MV-4-11 (cell line): ENCODE measurements around the gene PFKP.
A peak's percentile ranks its signal among the peaks of the same experiment; 100 is the strongest.

ENCODE experiments used
- DNase-seq: peaks from one replicate; lab custom pipeline; 2025; lab: John Stamatoyannopoulos, UW

PFKP gene

DNA sequence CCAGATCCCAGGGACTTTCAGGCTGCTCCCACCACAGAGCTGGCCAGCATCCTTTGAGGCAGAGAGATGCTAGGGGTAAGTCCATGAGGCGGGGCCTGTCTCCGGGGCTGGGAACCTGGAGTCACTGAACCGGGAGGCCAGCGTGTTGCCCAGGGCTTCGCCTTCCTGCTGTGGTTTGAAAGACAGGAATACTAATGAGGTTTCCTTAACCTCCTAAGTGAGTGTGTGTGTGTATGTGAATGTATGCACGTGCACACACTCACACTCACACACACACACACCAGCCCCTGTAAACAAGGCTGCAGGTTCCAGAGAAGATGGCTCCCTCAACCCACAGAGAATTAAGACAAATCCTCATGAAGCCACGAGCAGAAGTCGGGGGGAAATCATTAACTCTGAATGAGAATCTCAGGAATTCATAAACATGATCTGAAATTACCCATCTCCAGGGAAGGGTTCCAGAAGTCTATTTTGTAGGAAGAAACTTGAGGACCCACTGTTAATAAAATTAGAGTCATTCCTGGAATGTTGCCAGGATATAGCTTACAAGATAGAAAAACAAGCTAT, 20.3 kb upstream of the PFKP start:
- DNase-seq: no peak

DNA sequence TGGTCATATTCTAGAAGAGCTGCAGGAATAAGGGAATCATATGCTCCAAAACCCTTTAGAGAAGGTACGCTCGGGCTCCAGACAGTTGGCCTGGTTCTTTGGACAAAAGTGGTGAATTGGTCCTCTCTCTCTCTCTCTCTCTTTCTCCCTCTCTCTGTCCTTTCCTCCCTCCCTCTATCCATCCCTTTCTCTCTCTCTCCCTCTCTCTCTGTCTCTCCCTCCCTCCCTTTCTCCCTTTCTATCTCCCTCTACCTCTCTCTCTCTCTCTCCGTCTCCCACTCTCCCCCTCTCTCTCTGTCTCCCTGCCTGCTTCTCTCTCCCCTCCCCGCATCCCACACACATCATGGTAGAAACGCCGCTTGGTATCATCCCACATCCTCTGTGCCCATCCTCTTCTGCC, 19.8 kb upstream of the PFKP start:
- no peak for DNase-seq

DNA sequence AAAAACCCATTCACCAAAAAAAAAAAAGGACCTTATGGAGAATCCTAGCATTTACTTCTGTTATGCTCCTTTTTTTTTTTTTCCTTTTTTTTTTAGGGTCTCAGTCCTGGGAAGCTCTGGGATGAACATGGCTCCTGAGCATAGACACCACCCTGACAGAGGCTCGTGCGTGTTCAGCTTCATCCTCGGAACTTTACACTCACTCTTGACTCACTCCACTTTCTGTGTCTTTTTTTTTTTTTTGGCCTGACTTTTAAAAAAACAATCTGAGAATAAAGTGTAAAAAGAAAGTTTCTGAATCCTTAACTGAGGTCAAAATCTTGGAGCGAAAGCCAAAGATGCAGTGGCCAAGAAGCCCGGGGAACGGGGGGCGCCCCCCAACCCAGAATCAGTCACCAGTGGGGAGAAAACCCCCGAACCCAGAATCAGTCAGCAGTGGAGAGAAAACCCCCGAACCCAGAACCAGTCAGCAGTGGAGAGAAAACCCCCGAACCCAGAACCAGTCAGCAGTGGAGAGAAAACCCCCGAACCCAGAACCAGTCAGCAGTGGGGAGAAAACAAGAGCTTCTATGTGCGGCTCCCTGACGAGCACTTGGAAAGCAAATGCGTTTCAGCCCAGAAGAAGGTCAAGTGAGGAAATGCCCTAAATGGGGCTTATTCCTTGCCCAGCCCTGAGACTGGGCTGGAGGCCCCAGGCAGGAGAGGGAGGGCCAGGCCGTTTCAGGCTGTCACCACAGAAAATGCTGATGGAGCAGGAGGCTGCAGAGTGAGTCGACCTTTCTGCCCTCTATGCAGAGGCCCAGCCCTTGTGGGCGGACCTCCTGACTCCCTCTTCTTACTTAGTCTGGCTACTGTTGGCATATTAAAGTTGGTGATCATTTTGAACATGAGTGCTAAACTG, 19.0 kb upstream of the PFKP start:
- no peak for DNase-seq

DNA sequence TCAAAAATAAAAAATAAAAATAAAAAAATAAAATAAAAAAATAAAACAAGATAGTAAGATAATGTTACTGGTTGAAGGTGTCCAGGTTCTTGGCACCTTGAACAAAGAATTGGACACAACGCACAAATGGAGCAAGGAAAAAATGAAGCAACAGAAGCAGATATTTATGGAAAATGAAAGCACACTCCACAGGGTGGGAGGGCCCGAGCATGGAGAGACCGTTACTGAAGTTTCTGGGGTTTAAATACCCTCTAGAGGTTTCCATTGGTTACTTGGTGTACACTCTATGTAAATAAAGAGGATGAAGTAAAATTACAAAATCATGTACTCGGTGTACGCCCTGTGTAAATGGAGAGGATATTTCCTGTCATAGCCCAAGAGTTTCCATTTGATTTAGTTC, 15.7 kb upstream of the PFKP start:
- peak; percentile 60 for DNase-seq

DNA sequence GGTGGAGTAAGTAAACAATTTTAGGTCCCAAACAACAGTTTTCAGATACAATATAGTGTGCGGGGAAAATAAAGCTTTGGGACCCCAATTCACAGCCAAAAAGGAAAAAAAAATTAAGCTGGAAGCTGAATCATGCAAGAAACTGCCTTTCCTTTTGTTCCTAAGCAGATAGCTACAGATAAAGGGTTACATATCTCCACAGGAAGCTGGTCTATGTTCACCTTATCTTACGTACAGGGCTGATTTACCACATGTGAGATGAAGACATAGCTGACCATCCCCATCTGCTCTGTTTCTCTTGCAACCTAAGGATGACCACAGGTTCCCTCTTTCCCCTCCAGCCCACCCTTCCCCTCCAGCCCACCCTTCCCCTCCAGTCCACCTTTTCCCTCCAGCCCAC, 14.2 kb upstream of the PFKP start:
- no peak for DNase-seq

DNA sequence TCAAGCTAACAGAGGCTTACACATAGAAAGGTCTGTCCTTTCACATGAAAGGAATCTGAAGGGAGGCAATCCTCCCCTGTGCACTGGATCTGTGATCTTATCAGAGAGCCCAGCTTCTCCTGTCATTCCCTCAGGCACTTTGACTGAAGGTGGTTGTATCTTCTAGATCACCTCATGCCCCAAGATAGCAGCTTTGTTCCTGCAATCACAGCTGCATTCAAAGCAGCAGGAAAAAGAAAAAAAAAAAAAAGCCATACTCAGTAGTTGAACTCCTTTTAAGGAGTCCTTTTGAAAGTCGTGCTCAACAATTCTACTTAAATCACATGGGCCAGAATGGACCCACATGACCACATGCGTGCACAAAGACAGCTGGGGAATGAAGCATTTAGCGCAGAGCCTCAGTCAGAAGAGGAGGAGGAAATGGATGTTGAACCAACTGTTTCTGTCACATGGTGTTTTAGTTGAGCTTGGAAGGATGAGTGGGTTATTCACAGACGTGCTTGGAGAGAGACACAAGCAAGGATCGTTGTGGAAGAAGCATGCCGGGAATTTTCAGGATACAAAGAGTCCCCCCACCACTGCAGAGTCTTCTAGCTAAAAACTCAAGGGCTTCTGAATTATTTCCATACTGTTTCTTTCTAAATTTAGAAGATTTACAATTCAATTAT, 13.0 kb upstream of the PFKP start:
- DNase-seq: peak; percentile 24

DNA sequence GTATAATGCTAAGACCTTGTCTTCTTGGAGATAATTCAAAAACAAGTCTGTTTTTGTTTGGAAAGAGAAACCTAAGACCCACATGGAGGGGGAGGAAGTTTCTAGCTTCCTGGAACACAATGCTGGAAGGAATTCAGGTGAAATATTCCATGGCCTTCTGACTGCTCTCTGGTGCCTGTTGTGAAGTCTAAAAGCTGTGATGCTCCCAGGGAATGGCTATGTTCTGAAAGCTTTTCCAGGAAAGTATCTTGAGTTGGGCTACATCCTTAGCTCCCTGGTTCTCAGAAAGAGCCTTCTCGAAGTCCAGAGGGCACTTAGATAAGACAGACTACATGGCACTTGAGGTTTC, 12.5 kb upstream of the PFKP start:
- no peak for DNase-seq

DNA sequence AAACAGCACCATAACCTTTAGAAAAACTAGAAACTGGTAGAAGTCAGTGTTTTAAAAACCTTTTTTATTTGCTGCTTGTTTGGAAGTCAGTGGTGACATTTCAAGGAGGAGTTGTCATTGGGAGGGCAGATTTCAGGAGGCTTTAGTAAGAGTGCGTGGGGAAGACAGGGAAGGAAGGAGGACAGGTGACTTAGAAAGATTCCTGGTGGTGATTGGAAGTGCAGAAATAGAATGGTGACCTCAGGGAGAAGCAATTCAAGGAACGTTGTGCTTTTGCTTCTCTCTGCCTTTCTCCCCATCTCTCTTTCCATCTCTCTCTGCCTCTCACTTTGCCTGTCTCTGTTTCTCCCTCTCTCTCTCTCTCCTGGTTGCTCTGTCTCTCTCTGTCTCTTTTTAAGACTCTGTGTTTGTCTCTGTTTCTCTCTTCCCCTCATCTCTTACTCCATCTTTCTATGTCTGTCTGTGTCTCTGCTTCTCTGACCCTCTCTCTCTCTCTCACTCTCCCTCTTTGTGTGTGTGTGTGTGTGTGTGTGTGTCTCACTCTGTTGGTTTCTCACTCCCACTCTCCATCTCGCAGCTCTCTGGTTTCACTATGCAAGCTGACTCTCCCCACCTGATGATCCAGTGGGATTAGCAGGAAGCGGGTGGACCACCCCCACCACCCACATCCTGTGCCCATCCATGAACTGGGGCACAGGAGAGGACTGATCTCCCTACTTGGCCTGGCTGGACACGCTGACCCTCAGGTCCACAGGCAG, 10.9 kb upstream of the PFKP start:
- no peak for DNase-seq

DNA sequence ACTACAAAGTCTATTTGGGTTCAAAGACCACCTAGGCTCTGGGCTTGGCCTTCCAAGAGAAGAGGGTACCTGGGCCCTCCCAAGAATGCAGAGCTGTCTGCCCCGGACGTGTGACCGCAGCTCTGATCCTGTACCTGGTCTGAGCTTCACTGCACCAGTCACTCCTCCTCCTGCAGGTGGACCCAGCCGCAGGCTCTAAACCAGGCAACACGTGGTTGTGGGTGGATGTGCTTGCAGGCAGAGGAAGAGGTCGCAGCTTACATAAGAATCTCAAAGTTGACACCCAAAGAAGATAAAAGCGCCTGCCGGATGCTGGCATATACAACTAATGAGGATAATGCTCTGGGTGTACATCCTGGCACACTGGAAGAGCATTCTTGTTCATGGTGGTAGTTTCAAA, 9.4 kb upstream of the PFKP start:
- no peak for DNase-seq

DNA sequence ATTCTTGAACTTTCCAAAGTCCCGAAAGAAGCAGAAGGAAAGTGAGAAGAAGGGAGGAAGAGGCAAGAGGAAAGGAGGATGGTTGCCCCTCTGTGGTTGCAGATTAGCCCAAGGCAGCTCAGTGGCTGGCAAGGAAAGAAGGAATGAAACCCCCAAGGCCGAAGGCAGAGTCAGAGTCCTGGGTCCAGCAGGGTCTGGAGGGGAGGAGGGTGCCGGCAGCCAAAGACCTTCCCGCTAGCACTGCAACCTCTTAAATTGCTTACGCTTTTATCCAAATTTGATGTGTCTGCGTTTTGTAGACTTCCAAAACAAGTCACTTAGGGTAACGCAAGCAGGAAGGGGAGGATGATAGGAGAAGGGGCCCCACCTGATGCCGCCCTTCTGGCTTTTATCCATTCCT, 7.4 kb upstream of the PFKP start:
- no peak for DNase-seq

DNA sequence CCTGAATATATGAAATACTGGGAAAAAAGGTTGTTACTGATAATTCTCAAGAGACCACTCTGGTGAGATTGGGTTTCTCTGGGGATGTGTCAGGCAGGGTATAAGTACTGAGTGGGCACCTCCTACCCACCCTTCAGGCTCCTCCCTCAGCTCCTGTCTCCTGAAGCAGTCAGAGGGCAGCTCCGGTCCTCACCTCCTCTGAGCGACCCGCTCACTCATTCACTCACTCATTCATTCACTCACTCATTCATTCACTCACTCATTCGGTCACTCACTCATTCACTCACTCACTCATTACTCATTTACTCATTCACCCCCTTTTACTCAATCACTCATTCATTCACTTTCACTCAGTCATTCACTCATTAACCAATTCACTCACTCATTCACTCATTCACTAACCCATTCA, 6.9 kb upstream of the PFKP start:
- DNase-seq: no peak

DNA sequence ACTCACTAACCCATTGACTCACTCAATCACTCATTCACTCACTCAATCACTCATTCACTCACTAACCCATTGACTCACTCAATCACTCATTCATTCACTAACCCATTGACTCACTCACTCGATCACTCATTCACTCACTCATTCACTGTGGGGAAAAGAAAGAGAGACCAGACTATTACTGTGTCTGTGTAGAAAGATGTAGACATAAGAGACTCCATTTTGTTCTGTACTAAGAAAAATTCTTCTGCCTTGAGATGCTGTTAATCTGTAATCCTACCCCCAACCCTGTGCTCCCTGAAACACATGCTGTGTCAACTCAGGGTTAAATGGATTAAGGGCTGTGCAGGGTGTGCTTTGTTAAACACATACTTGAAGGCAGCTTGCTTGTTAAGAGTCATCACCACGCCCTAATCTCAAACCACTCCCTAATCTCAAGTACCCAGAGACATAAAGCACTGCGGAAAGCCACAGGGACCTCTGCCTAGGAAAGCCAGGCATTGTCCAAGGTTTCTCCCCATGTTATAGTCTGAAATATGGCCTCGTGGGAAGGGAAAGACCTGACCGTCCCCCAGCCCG, 5.9 kb upstream of the PFKP start:
- peak; percentile 34 for DNase-seq

DNA sequence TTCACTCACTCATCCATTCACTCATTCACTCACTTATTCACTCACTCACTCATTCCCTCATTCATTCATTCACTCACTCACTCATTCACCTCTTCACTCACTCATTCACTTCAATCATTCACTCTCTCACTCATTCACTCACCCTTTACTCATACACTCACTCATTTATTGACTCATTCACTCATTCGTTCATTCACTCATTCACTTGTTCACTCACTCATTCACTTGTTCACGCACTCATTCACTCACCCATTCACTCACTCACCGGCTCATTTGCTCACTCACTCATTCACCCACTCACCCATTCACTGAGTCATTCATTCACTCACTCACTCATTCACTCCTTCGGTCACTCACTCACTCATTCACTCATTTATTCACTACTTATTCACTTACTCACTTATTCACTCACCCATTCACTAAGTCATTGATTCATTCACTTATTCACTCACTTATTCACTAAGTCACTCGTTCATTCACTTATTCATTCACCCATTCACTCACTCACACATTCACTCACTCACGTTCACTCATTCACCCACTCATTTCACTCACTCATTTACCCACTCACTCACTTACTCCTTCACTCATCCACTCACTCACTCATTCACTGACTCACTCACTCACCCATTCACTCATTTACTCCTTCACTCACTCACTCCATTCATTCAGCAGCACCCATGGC, 4.7 kb upstream of the PFKP start:
- no peak for DNase-seq

DNA sequence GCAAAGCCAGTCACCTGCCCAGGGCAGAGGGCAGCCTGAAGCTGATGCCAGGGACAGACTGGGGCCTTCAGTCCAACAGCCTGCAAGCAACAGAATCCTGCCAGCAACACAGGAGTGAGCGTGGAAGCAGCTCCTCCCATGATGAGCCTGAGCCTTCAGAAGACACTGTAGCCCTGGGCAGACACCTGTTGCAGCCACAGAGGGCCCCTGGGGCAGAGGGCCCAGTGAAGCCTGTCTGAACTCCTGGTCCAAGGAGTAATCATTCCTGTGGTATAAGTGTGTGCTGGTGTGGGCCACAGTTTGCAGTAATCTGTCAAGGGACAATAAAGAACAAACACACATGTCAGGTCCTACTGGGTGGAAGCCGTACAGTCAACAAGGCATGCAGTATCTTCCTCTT, 2.9 kb upstream of the PFKP start:
- DNase-seq: no peak

DNA sequence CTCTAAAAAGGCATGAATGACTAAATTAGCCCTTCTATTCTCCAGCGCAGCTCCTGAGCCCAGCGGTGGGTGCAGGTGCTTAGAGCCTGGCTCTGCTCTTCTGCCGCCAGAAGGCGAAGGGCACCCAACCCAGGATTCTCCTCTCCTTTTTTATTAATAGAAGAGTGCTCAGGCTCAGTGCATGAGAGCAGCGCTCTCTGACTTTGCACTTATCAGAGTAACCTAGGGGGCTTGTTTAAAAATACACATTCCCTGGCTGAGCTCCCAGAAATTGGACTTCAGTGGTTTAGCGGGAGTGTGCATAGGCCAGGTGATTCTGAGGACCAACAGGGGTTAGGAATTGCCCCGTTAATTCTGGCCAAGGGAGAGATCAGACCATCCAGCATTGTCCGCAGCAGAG, 1.7 kb upstream of the PFKP start:
- DNase-seq: no peak

DNA sequence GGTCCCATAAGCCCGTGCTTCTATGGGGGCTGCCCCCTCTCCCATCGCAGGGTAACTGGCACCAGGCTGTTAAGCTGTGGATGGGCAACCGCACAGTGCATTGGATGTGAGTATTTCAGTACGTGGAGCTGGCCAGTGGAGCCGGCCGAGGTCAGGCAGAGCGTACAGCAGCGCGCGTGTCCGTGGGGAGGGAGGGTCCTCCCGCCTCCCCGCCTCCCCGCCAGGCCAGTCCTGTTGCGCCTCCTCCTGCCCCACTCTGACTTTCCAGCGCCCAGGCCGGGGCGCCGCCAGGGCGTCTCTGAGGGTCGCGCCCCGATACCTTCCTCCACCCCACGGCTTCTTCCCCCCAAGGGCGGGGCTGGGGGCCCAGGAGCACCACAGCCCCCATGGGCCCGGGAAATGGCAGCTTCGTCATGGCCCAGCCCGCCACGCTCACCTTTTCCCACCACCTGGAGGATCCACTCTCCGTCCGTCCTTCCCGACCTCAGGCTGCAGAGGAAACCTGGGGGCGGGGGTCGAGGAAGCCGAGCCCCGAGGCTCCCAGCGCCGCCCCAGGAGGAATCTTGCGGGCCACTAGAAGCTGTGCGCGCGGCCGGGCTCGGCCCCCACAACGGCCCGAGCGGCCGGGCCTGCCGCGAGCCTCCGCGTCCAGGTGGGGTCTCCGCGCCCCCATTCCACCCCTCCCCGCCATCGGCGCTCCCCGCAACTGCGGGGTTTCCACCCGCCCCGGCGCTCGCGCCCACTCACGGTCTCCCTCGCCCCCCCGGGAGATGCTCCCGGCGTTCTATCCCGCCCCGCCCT, 831 bp upstream of the PFKP start:
- DNase-seq: no peak

DNA sequence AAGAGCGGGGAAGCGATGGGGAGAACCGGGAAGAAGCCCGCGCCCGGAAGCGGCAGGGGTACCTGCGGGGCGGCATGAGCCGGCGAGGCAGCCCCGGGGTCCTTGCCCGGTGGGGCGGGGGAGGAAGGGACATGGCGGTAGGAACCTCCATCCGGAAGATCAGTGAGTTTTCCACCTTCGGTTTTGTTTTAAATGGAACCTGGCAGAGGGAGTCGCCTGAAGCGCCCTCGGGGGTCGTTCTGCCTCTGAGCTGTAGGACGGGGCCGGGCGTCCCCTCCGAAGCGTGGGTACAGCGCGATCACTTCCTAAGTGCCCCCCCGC, 471 bp downstream of the PFKP start:
- DNase-seq: no peak

DNA sequence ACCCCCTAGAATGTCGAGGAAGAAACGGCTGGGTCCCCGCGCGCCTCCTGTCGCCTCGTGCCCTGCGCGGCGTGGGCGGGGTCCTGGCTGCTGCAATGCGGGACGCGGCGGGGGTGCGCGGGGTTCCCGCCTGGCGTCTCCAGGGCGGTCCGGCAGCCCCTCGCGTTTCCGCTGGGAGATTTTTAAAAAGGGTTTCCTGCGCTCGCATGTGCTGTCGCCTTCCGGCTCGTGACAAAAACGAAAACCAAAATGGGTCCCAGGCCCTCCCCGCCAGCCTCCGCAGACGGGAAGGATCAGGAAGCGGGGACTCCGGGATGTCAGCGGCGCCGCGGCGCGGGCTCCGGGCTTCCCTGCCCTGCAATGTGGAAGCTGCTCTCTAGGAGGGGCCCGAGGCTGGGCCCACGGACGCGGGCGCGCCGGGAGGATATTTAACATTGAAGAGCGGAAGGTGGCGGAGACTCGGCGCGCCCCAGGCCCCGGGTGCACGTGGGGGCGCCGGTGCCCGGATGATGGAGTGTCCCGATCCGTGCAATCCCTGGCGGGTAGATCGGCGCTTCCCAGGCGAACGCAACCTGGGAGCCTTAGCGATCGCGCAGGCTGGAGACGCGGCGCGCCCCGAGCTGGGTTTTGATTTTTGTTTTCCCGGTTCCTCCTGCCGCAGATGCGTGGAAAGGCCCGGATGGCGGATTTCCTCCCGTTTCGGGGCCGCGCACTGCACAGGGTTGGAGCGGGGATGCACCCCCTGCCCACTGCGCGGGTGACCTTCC, 1.0 kb downstream of the PFKP start:
- peak; percentile 51 for DNase-seq

DNA sequence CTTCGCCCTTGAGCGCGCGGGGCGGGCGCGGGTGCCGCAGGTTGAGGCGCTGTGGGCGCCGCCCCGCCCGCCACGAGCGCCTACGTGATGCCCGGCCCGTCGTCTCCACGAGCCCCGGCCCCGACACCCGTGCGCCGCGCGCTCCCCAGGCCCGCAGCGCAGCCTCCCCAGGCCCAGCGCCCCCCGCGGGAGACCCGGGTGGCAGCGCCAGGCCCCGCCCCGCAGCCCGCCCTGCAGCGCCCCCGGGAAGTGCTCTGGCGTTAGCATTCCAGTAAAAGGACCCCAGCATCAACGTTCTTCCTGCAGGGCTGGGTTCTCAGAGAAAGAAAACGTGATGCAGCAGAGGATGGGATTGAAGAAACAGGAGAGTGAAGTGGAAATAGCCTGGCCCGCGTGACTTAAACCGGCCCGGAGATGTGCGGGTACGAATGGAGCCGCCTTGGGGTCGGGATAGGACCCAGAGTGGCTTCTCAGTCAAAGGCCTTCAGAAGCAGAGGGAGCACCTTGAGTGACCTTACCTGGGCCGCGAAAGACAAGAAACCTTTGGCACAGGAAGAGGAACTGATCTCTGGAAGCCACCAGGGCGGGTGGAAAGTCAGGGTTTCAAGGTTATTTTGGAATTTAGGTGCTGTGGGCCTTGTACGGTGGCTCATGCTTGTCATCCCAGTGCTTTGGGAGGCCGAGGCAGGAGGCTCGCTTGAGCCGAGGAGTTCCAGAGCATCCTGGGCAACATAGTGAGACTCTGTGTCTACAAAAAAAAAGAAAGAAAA, 1.8 kb downstream of the PFKP start:
- DNase-seq: peak; percentile 11

DNA sequence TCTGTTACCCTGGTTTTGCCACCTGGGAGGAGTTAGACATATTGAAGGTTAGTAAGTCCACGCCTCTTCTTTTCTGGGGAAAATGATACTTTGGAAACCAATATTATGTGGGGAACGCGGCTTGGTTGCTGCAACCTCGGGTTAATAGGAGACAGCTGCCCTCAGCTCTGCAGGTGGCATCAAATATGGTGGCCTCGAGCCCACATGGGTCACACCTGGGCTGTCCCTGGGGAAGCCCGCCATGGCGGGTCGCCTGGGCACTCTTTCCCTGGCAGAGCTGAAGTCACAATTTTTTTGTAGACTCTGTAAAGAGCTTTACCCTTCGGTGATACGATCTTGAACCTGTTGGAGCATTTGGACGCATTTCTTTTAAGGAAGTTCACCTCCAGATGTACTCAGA, 2.5 kb downstream of the PFKP start:
- DNase-seq: no peak
